GF-D8 (cell line): ENCODE results near the gene TMEM121B.
A peak's percentile ranks its signal among the peaks of the same experiment; 100 is the strongest.

ENCODE experiments used
- DNase-seq: peaks from one replicate; lab custom pipeline; 2025; lab: John Stamatoyannopoulos, UW

Gene TMEM121B

GRCh38 chr22:17109976-17110375 lies 11.2 kb downstream of the TMEM121B start:
- DNase-seq, result no peak

DNA sequence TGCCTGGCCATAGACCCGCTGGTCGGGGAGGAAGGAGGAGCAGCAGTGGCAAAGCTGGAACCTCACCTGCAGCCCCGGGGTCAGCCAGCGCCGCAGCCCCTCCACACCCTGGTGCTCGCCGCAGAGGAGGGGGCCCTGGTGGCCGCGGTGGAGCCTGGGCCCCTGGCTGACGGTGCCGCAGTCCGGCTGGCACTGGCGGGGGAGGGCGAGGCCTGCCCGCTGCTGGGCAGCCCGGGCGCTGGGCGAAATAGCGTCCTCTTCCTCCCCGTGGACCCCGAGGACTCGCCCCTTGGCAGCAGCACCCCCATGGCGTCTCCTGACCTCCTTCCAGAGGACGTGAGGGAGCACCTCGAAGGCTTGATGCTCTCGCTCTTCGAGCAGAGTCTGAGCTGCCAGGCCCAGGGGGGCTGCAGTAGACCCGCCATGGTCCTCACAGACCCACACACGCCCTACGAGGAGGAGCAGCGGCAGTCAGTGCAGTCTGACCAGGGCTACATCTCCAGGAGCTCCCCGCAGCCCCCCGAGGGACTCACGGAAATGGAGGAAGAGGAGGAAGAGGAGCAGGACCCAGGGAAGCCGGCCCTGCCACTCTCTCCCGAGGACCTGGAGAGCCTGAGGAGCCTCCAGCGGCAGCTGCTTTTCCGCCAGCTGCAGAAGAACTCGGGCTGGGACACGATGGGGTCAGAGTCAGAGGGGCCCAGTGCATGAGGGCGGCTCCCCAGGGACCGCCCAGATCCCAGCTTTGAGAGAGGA lies 11.9 kb downstream of the TMEM121B start:
- DNase-seq, result no peak

GRCh38 chr22:17108256-17109112 lies 12.7 kb downstream of the TMEM121B start:
- no peak for DNase-seq

GRCh38 chr22:17107547-17107810 lies 13.7 kb downstream of the TMEM121B start:
- DNase-seq, result no peak

GRCh38 chr22:17106785-17107546 lies 14.2 kb downstream of the TMEM121B start:
- peak; percentile 96 for DNase-seq

- DNase-seq, result peak; percentile 49
Measured at GRCh38 chr22:17106161-17106784, 14.9 kb downstream of the TMEM121B start.

DNA sequence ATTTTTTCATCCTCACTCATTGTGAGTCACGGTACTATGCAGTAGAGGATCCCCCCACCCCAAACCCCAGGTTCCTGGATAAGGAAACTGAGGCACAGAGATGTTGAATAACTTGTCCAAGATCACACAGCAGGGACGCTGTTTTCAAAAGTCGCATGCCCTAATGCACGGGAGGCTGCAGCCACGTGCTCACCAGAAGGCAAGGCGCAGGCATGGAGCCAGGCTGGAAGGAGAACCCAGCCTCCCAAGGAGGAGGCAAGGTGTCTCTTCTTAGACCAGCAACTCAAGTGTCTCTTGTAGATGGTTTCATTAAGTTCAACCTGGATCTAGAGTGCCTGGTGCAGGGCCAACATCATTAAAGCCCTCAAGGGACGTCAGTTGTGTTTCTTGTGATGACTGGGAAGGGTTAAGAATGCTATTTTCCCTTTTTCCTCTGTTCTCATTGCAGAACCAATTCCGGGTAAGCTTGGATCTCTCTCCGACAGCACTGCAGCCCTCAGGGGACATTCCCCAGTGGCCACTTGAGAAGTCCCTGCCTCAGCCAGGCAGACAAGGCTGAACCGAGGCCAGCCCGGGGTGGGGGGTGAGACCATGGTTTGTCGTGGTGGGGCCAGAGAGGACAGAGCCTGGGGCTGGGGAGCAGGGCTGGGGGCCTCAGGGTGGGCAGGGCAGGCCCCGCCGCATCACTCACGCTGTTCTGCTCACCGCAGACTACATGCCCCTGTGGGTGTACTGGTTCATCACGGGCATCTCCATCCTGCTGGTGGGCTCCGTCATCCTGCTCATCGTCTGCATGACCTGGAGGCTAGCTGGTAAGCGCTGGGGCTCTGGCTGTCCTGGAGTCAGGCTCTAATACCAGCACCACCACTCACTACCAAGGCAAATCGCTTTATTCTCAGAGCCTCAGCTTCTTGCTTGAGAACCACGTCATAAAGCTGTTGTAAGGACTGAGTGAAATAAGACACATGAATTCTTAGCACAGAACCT lies 15.7 kb downstream of the TMEM121B start:
- DNase-seq, result no peak

DNA sequence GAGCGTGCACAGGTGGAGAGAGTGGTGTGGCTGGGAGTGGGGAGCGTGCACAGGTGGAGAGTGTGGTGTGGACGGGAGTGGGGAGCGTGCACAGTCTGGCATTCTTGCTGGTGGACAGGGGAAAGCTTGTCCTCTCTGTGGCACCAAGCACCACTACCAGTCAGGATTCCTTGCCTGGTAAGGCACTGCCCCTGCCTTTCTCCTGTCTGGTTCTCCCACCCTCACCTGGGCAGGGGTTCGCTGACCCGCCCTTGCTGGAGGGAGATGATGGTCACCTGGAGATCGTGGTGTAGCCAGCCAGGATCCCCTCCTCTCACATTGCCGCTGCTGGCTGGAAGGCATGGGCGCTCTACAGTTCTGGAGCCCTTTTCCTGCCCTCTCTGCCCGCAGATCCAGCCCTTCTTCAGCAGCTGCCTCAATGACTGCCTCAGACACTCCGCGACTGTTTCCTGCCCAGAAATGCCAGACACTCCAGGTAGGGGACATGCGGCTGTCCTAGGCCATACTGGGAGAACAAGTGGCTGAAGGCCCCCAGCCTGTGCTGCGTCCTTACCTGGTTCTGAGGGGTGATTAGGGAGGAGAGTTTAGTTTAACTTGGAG lies 16.7 kb downstream of the TMEM121B start:
- no peak for DNase-seq

GRCh38 chr22:17103351-17103750 lies 17.8 kb downstream of the TMEM121B start:
- no peak for DNase-seq

DNA sequence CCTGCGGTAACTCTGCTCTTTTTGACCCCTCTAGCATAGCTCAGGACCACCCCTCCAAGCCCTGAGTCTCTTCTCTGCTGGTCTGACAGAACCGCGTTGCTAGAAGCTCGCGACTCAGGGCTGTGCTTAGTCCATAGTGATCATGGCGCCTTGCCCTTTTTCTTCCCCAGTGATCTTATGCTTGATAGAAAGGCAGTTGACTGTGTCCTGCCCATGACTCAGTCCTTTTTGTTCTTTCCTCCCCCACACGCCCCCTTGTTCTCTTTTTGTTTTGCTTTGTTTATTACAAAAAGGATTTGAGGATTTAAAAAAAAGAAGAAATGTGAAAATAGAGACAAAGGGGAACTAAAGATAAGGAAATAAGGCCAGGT lies 18.9 kb downstream of the TMEM121B start:
- peak; percentile 43 for DNase-seq

GRCh38 chr22:17101475-17102296 lies 19.5 kb downstream of the TMEM121B start:
- no peak for DNase-seq

DNA sequence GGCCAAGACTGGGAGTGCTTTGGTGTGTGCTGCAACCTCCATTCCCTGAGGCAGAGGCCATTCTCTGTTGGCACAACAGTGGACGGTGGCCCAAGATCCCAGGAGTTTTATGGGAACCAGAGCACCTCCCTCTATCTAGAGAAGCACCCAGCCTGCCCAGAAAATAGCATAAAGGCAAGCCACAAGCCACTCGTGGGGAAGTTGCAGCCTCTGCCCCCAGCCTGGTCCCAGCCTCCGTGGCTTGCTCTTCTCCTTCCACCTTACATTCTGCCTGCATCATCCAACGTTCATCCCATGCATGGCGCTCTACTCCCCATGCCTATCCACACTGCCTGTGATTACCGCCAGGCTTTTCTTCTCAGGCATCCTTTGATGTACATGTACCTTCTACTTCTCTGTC lies 20.5 kb downstream of the TMEM121B start:
- DNase-seq, result peak; percentile 4

DNA sequence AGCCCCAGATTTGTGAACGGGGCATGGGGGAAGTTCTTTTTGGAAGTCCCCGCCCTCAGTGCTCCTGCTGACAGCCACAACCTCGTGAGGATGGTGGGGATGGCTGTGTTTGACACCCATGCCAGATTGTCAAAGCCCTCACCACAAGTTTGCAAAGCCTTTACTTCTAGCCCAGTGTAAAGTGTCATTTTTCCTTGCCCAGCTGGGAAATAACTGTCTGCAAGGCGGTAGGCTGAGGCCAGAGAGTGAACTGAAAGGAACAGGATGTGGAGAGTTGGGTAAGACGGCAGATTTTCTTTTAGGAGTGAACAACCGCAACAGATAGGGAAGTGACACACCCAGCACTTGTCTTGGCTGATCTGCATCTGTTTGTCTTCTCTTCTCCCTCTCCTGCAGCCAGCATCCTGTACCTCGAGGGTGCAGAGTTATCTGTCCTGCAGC lies 22.8 kb downstream of the TMEM121B start:
- DNase-seq, result peak; percentile 99

- DNase-seq, result no peak
Measured at GRCh38 chr22:17097701-17098100, 23.5 kb downstream of the TMEM121B start.

DNA sequence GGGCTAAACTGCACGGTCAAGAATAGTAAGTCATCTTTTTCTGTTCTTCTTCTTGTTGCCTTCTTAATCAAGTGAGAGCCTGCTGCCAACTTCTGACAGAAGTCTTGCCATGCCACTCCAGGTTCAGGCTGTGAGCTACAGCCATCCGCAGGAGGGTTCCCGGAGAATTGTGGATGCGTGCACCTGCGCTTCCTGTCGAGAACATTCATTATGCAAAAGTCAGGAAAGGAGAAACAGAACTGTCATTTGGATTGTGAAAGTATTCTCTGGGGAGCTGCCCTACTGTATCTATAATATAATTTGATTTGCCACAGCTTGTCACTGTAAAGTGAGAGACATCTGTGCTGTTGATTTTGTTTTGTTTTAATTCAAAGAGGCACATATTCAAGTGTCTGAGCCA lies 24.1 kb downstream of the TMEM121B start:
- DNase-seq, result no peak

GRCh38 chr22:17096071-17096470 lies 25.1 kb downstream of the TMEM121B start:
- no peak for DNase-seq

DNA sequence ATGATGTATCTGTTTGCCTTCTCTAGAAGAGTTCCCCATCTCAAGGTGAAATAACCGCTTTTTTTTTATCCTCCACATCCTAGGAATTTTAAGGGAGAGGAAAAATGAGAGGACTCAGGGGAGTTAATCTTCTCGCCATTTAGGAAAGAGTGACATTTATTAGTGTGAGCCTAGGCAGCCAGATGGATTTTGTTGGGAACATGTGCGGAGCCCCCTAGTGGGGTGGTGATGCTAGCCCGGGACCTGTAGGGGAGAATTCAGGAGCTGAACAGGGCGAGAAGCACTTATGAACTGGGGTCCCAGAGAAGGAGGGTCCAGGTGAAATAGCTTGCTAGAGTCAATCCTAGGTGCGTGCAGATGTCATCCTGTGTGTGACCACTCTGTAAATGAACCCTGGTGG lies 25.6 kb downstream of the TMEM121B start:
- DNase-seq, result no peak

- no peak for DNase-seq
Measured at GRCh38 chr22:17093081-17093480, 28.1 kb downstream of the TMEM121B start.

- no peak for DNase-seq
Measured at GRCh38 chr22:17091851-17092250, 29.3 kb downstream of the TMEM121B start.

- no peak for DNase-seq
Measured at GRCh38 chr22:17090550-17090949, 30.6 kb downstream of the TMEM121B start.
